Measurements from ENCODE around the gene LSG1.

GRCh38 chr3:194623449-194624290 is 48.3 kb downstream of the LSG1 start:
- TF ChIP-seq POLR2AphosphoS5 (IDR thresholded peaks at IDR 0.05; ENCODE audit: borderline replicate concordance, low read depth, low read length) = no peak
- no peak for TF ChIP-seq EZH2 (IDR thresholded peaks at IDR 0.05)
- no peak for TF ChIP-seq FOXP2 (optimal IDR thresholded peaks at IDR 0.05; ENCODE audit: control extremely low read depth, extremely low read length, insufficient read depth)
